Neutrophil (primary cell): ENCODE measurements around the gene AEBP1.
"Not testable (repeated sequence)": the region's sequence is repeated elsewhere in the genome, so short reads cannot be mapped to it uniquely, and the experiment has no call there.

ENCODE experiments used
- H3K27ac ChIP-seq: fragments of 200-600 bp; sonication (generic); 2 replicates; pipeline ENCODE4 v1.5.1; 2016; ENCODE audit warnings: mild to moderate bottlenecking, moderate library complexity
- H3K27me3 ChIP-seq: fragments of 200-600 bp; sonication (generic); 2 replicates; pipeline ENCODE4 v1.6.0; 2016; ENCODE audit warnings: mild to moderate bottlenecking
- H3K36me3 ChIP-seq: fragments of 200-600 bp; sonication (generic); 2 replicates; pipeline ENCODE4 v1.5.1; 2017
- H3K4me1 ChIP-seq, 2 experiments: fragments of 200-600 bp in 1 of 2; sonication (generic) in 1 of 2; 1 replicate in 1 of 2; 2 replicates in 1 of 2; pipeline versions ENCODE4 v1.5.1 to v1.6.1; 2013 to 2016; ENCODE audit warnings: low read depth in 1 of 2, low read length in 1 of 2, mild to moderate bottlenecking in 1 of 2, moderate library complexity in 1 of 2; ENCODE audit not compliant: control insufficient read depth in 1 of 2, insufficient read depth in 1 of 2
- H3K4me3 ChIP-seq, 2 experiments: fragments of 200-600 bp in 1 of 2; sonication (generic) in 1 of 2; 1 replicate in 1 of 2; 2 replicates in 1 of 2; pipeline ENCODE4 v1.5.1; 2013 to 2016; ENCODE audit warnings: low read depth in 1 of 2, low read length in 1 of 2, mild to moderate bottlenecking in 1 of 2, moderate library complexity in 1 of 2
- H3K9me3 ChIP-seq: fragments of 200-600 bp; sonication (generic); 2 replicates; pipeline ENCODE4 v1.5.1; 2016
- CTCF ChIP-seq: fragments of 200-600 bp; sonication (generic); IDR thresholded peaks from 2 replicates; pipeline ENCODE4 v1.5.1; 2016; ENCODE audit warnings: antibody characterized with exemption

Gene AEBP1

GRCh38 chr7:44120395-44120794 lies 16.2 kb downstream of the AEBP1 start:
- no peak overlapping the region for H3K4me3 ChIP-seq
- H3K4me1 ChIP-seq: peaks cover 13 to 15% of the 10 kb centered on the region in 2 experiments
- H3K36me3 ChIP-seq: no peaks in the 10 kb centered on the region
- TF ChIP-seq CTCF: no peak
- peaks cover 7% of the 10 kb centered on the region for H3K27me3 ChIP-seq
- H3K9me3 ChIP-seq: no peaks in the 10 kb centered on the region
- H3K27ac ChIP-seq: no peak overlapping the region

- TF ChIP-seq CTCF: no peak
- Histone ChIP-seq H3K27me3 (peaks cover 7% of the 10 kb centered on the region), H3K9me3 (no peaks in the 10 kb centered on the region), H3K4me1 (peaks cover 13 to 15% of the 10 kb centered on the region in 2 experiments), H3K36me3 (no peaks in the 10 kb centered on the region), H3K4me3 (no peak overlapping the region), H3K27ac (no peak overlapping the region)
Observed at GRCh38 chr7:44121761-44122420, 17.7 kb downstream of the AEBP1 start.

- H3K27me3 ChIP-seq: peaks cover 7% of the 10 kb centered on the region
- no peak for TF ChIP-seq CTCF
- peak overlapping the region; percentile 72 to 86 for H3K4me3 ChIP-seq
- H3K4me1 ChIP-seq: peaks cover 13 to 15% of the 10 kb centered on the region in 2 experiments
- no peaks in the 10 kb centered on the region for H3K9me3 ChIP-seq
- H3K36me3 ChIP-seq: no peaks in the 10 kb centered on the region
- H3K27ac ChIP-seq: no peak overlapping the region
Observed at GRCh38 chr7:44122529-44122928, 18.4 kb downstream of the AEBP1 start.

- H3K36me3 ChIP-seq: no peaks in the 10 kb centered on the region
- no peaks in the 10 kb centered on the region for H3K9me3 ChIP-seq
- peaks cover 13 to 15% of the 10 kb centered on the region in 2 experiments for H3K4me1 ChIP-seq
- H3K27me3 ChIP-seq: peaks cover 7% of the 10 kb centered on the region
- H3K27ac ChIP-seq: peak within 1 kb of the TSS; percentile 37
- peak; percentile 52 for TF ChIP-seq CTCF
- H3K4me3 ChIP-seq: peak within 1 kb of the TSS; percentile 72 to 86
Observed at GRCh38 chr7:44123190-44124003, 19.3 kb downstream of the AEBP1 start, which contains the start of gene POLD2. Gene POLD2, minus strand, starts transcription at chr7:44123548. Its CDS starts 1,495 bp downstream, at chr7:44122053.

- Histone ChIP-seq H3K27me3 (peaks cover 7% of the 10 kb centered on the region), H3K4me1 (peaks cover 13 to 15% of the 10 kb centered on the region in 2 experiments), H3K9me3 (no peaks in the 10 kb centered on the region), H3K27ac (no peak overlapping the region), H3K36me3 (no peaks in the 10 kb centered on the region), H3K4me3 (no peak overlapping the region)
- TF ChIP-seq CTCF: no peak
Observed at GRCh38 chr7:44124822-44125202, 20.7 kb downstream of the AEBP1 start.

GRCh38 chr7:44126574-44126973 lies 22.4 kb downstream of the AEBP1 start:
- H3K4me3 ChIP-seq, H3K27me3 ChIP-seq, H3K27ac ChIP-seq, H3K9me3 ChIP-seq, H3K36me3 ChIP-seq: not testable (repeated sequence)
- H3K4me1 ChIP-seq: peaks cover 13 to 15% of the 10 kb centered on the region in 2 experiments
